Suprapubic skin (tissue), 4 donors: ENCODE results near the gene SAA1. TPM values are rescaled to one million over a fixed set of nuclear protein-coding genes. Genes with fewer than 3 reads are reported as not detected.

ENCODE experiments used
- DNase-seq, 2 donors: peaks; one replicate each; pipeline ENCODE4 v3.0.0-alpha.2; 2019; ENCODE audit warnings: low spot score in 2 of 2
- H3K27ac ChIP-seq: fragments of 200-600 bp; sonication (generic); one replicate; pipeline ENCODE4 v1.5.1; 2019
- H3K27me3 ChIP-seq: fragments of 200-600 bp; sonication (generic); one replicate; pipeline ENCODE4 v1.5.1; 2019
- H3K36me3 ChIP-seq: fragments of 200-600 bp; sonication (generic); one replicate; pipeline ENCODE4 v1.5.1; 2019
- H3K4me1 ChIP-seq: fragments of 200-600 bp; sonication (generic); one replicate; pipeline ENCODE4 v1.5.1; 2019
- H3K4me3 ChIP-seq: fragments of 200-600 bp; sonication (generic); one replicate; pipeline ENCODE4 v1.5.1; 2019; ENCODE audit warnings: mild to moderate bottlenecking
- H3K9me3 ChIP-seq: fragments of 200-600 bp; sonication (generic); one replicate; pipeline ENCODE4 v1.5.1; 2019
- CTCF ChIP-seq, 2 donors: fragments of 200-600 bp in 1 of 2; fragments of 450-650 bp in 1 of 2; sonication (generic) in 1 of 2; IDR thresholded peaks; one replicate each; pipeline ENCODE4 v1.5.1; 2016 to 2019; ENCODE audit warnings: antibody characterized with exemption in 2 of 2, mild to moderate bottlenecking in 1 of 2, moderate library complexity in 1 of 2
- EP300 ChIP-seq: sonication (generic); formaldehyde crosslinking; IDR thresholded peaks from one replicate; pipeline ENCODE4 v1.6.1; 2017; ENCODE audit warnings: antibody characterized with exemption
- POLR2A ChIP-seq, 2 donors: fragments of 450-650 bp; IDR thresholded peaks; one replicate each; pipeline ENCODE4 v1.6.1; 2017; ENCODE audit warnings: antibody characterized with exemption in 2 of 2, mild to moderate bottlenecking in 2 of 2, moderate library complexity in 2 of 2
- POLR2AphosphoS5 ChIP-seq, 3 donors: sonication (generic); formaldehyde crosslinking; IDR thresholded peaks; one replicate each; pipeline ENCODE4 v1.6.1; 2017; ENCODE audit warnings: antibody characterized with exemption in 3 of 3
- WGBS: methylation state at CpG from one replicate; pipeline ENCODE4 v1.1.5; 2018; 5-methylcytosine and 5-hydroxymethylcytosine counted together
- total RNA-seq, 4 donors: library from RNA; depleted of rRNA; stranded (reverse); fragments of >200 nt; gene quantifications; one replicate each; pipeline ENCODE4 v1.1.0, GENCODE V29; 2016

The SAA1 gene
- total RNA-seq: 10 to 100 TPM; 10.5 to 79.1 (median 49.1) TPM

DNA sequence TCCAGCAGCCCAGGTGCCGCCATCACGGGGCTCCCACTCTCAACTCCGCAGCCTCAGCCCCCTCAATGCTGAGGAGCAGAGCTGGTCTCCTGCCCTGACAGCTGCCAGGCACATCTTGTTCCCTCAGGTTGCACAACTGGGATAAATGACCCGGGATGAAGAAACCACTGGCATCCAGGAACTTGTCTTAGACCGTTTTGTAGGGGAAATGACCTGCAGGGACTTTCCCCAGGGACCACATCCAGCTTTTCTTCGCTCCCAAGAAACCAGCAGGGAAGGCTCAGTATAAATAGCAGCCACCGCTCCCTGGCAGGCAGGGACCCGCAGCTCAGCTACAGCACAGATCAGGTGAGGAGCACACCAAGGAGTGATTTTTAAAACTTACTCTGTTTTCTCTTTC is at the start of gene SAA1:
Gene SAA1 (plus strand): TSS at position 316 of the 400 bp plus-strand sequence. CDS start 624 bp downstream, outside the sequence.
- Histone ChIP-seq H3K4me1 (peaks cover 3% of the 10 kb centered on the region), H3K4me3 (no peak within 1 kb of the TSS), H3K27me3 (no peaks in the 10 kb centered on the region), H3K9me3 (no peaks in the 10 kb centered on the region), H3K36me3 (no peaks in the 10 kb centered on the region), H3K27ac (no peak within 1 kb of the TSS)
- no peak for TF ChIP-seq POLR2A (IDR thresholded peaks at IDR 0.05)
- no peak for TF ChIP-seq CTCF (IDR thresholded peaks at IDR 0.05)
- no peak for DNase-seq
- WGBS: 15% methylated on average over 7 of the region's 8 CpGs

DNA sequence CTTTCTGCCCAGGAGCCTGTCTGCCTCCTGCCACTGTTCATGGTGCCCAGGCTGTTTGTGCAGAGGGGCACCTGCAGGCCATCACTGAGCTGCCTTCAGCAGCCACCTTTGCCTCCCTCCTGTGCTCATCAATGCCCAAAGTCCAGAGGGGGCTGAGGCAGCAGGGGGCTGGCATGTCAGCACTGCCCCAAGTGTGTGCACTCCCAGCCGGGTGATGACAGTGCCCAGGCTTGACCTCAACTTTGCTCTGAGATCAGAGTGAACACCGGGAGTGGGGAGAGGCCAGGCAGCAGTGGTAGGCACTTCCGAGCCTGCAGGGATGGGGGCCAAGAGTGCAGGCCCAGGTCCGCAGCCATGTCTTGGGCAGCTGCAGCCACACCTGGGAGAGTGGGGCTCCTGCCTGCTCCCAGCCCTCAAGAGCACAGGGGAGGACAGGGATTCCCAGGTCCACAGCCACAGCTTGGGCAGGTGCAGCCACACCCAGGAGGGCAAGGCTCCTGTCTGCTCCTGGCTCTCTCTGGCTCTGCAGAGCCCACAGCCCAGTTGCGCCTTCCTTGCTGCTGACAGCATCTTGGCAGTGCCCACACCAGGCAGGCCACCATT is 44.7 kb upstream of the SAA1 start:
- Histone ChIP-seq H3K4me3 (no peak overlapping the region), H3K9me3 (no peaks in the 10 kb centered on the region), H3K36me3 (no peaks in the 10 kb centered on the region), H3K4me1 (no peaks in the 10 kb centered on the region), H3K27ac (no peak overlapping the region), H3K27me3 (no peaks in the 10 kb centered on the region)
- TF ChIP-seq POLR2A (IDR thresholded peaks at IDR 0.05) (no peak), EP300 (no peak), POLR2AphosphoS5 (IDR thresholded peaks at IDR 0.05) (no peak), CTCF (IDR thresholded peaks at IDR 0.05) (no peak)
- 86% methylated on average over 1 of the region's 5 CpGs for WGBS
- no peak for DNase-seq

- TF ChIP-seq POLR2AphosphoS5 (IDR thresholded peaks at IDR 0.05): no peak
- TF ChIP-seq CTCF (IDR thresholded peaks at IDR 0.05): no peak
- TF ChIP-seq EP300: no peak
- TF ChIP-seq POLR2A (IDR thresholded peaks at IDR 0.05): no peak
These were observed 43.1 kb upstream of the SAA1 start for GRCh38 chr11:18222814-18223421.

GRCh38 chr11:18223591-18224387 is 42.3 kb upstream of the SAA1 start:
- H3K9me3 ChIP-seq: no peaks in the 10 kb centered on the region
- no peaks in the 10 kb centered on the region for H3K36me3 ChIP-seq
- 67% methylated on average over 3 of the region's 3 CpGs for WGBS
- no peak overlapping the region for H3K27ac ChIP-seq
- DNase-seq: no peak
- H3K4me1 ChIP-seq: no peaks in the 10 kb centered on the region
- no peak overlapping the region for H3K4me3 ChIP-seq
- no peaks in the 10 kb centered on the region for H3K27me3 ChIP-seq
- no peak for TF ChIP-seq POLR2AphosphoS5 (IDR thresholded peaks at IDR 0.05)
- no peak for TF ChIP-seq EP300
- TF ChIP-seq POLR2A (IDR thresholded peaks at IDR 0.05): no peak
- no peak for TF ChIP-seq CTCF (IDR thresholded peaks at IDR 0.05)

More at GRCh38 chr11:18222814-18223421, 43.1 kb upstream of the SAA1 start:
- Histone ChIP-seq H3K27me3 (no peaks in the 10 kb centered on the region), H3K4me1 (no peaks in the 10 kb centered on the region), H3K4me3 (no peak overlapping the region), H3K27ac (no peak overlapping the region), H3K36me3 (no peaks in the 10 kb centered on the region), H3K9me3 (no peaks in the 10 kb centered on the region)
- 88% methylated on average over 3 of the region's 3 CpGs for WGBS
- DNase-seq: no peak

- Histone ChIP-seq H3K27ac (no peak overlapping the region), H3K4me1 (no peaks in the 10 kb centered on the region), H3K27me3 (no peaks in the 10 kb centered on the region), H3K36me3 (no peaks in the 10 kb centered on the region), H3K4me3 (no peak overlapping the region), H3K9me3 (no peaks in the 10 kb centered on the region)
- DNase-seq: no peak
- 36% methylated on average over 2 of the region's 2 CpGs for WGBS
- TF ChIP-seq POLR2AphosphoS5 (IDR thresholded peaks at IDR 0.05): no peak
- no peak for TF ChIP-seq EP300
- no peak for TF ChIP-seq POLR2A (IDR thresholded peaks at IDR 0.05)
- no peak for TF ChIP-seq CTCF (IDR thresholded peaks at IDR 0.05)
These were observed 40.2 kb upstream of the SAA1 start for GRCh38 chr11:18225913-18226312.
